CD4-positive, alpha-beta T cell treated with Interleukin-6 for 4 hours (primary cell): ENCODE data around the gene PIP4K2C.
"Not testable (repeated sequence)": the region's sequence is repeated elsewhere in the genome, so short reads cannot be mapped to it uniquely, and the experiment has no call there.

Experiments
- DNase-seq: peaks from one replicate; pipeline ENCODE4 v3.0.0-alpha.2; 2020; ENCODE audit warnings: mixed read lengths

The PIP4K2C gene

DNA sequence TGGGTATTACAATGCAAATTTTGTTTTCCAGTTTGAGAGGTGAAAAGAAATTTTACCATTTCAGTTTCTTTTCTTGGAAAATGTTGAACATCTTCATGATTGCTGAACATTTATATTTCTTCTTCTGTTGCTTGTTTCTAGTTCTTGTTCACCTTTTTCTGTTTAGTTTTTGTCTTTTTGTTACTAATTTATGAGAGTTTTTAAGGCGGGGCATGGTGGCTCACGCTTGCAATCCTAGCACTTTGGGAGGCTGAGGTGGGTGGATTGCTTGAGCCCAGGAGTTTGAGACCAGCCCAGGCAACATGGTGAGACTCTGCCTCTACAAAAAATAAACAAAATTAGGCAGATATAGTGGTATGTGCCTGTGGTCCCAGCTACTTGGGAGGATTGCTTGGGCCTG is 30.5 kb upstream of the PIP4K2C start:
- no peak for DNase-seq

DNA sequence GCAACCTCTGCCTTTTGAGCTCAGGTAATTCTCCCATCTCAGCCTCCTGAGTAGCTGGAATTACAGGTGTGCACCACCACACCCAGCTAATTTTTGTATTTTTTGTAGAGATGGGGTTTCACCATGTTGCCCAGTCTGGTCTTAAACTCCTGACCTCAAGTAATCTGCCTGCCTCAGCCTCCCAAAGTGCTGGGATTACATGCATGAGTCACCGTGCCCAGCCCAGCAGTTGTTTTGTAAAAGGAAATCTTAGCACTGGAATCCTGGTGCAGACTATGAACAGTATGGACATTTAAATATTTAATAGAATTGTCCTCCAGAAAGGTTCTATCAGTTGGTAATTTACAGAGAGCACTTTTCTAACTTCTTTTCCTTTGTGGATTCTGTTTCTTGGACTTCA is 29.9 kb upstream of the PIP4K2C start:
- not testable (repeated sequence) for DNase-seq

DNA sequence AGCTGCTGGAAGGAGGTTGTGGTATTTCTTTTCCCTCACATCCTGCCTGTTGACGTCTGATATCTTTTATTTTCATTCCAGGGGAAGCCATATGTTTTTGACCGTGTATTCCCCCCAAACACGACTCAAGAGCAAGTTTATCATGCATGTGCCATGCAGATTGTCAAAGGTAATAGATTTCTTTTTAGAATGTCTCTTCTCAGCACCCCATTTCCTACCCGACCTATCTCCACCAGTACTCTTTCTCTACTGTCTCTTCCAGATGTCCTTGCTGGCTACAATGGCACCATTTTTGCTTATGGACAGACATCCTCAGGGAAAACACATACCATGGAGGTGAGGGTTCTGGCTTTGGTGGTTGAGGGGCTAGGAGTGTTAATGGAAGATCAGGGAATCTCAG is 27.6 kb upstream of the PIP4K2C start:
- DNase-seq = no peak

DNA sequence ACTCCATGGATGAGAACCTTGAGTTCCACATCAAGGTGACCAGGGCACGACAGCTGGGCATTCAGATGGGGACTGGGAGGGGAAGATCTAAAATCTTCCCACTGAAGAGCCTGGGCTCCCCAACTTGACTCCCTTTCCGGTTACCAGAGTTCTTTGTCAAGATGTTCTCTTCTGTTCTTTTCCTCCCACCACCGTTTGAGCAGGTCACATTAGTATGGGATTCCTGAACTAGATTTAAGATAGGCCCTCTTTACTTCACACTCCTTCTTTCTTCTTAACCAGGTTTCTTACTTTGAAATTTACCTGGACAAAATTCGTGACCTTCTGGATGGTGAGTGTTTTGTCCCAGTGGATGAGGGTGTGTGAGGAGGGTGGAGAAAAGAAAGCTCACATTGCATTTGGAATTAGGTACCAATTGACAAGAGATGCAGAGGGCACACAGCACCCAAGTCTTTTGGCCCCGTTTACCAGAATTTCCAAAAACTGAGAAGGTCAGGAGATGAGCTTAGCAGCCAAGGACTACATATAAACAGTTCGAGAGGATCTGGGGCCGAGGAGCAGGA is 26.7 kb upstream of the PIP4K2C start:
- no peak for DNase-seq

DNA sequence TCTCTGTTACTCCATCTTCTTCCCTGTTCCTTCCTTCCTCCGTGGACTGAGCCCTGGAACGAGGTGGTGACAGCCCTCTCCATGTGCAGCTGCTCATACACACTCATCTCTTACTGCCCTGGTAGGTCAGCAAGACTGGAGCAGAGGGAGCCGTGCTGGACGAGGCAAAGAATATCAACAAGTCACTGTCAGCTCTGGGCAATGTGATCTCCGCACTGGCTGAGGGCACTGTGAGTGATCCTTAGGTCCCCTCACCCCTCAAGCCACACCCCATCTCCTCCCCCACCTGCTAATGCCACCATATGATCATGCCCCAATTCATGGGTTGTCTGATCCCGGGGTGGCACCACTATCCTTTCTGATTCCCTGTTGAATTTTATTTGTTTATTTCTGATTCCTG is 22.2 kb upstream of the PIP4K2C start:
- DNase-seq = no peak

DNA sequence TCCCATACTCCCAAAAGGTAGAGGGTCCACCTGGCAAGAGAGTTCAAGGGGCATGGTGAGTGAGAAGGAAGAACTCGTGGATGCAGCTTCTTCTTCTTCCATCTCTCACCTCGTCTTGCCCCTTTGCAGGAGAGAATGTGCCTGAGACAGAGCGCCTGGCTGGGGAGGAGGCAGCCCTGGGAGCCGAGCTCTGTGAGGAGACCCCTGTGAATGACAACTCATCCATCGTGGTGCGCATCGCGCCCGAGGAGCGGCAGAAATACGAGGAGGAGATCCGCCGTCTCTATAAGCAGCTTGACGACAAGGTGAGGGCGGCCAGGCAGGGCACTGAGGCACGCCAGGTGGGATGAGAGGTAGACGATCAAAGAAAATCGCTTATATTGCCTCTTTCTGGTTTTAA is 21.1 kb upstream of the PIP4K2C start:
- DNase-seq = no peak

DNA sequence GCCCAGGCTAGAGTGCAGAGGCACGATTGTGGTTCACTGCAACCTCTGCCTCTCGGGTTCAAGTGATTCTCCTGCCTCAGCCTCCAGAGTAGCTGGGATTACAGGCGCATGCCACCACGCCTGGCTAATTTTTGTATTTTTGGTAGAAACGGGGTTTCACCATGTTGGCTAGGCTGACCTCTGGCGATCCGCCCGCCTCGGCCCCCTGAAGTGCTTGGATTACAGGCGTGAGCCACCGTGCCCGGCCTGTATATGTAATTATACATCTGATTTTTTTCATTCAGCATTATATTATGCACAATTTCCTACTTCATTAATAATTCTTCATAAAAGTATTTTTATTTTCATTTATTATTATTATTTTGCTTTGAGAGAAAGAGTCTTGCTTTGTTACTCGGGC is 20.6 kb upstream of the PIP4K2C start:
- DNase-seq = not testable (repeated sequence)

DNA sequence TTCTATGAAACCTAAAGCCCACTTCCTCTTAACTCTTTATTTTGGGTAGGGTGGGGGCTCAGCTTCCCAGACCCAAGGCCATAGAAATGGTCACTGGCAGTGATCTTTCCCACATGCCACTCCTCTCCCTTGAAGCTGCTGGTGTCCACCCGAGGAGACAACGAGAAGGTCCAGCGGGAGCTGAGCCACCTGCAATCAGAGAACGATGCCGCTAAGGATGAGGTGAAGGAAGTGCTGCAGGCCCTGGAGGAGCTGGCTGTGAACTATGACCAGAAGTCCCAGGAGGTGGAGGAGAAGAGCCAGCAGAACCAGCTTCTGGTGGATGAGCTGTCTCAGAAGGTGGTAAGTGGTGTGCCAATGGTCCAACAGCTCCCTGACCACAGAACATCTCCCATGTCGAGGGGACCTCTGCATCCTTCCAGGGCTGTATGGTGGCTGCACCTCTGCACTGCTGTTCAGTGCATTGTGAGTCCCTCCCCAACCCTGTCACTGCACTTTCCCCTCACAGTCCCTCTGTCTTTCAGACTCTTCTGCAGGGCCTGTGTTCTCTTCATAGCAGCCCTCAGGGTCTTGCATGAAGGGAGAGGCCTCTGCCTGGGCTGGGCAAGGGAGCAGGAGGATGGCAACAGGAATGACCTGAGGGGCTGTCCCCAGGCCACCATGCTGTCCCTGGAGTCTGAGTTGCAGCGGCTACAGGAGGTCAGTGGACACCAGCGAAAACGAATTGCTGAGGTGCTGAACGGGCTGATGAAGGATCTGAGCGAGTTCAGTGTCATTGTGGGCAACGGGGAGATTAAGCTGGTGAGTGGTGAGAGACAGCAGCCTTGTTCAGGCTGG is 18.8 kb upstream of the PIP4K2C start:
- no peak for DNase-seq

DNA sequence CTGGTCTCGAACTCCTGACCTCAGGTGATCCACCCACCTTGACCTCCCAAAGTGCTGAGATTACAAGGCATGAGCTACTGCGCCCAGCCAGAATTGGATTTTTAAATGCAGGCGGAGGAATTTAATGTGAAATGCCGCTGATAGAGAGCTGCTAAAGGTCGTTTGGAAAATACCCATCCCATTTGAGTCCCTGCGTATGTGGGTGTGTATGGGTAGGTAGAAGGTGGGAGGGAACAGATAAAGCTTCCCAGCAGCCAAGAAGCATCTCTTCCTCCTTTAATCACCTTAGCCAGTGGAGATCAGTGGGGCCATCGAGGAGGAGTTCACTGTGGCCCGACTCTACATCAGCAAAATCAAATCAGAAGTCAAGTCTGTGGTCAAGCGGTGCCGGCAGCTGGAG is 16.2 kb upstream of the PIP4K2C start:
- DNase-seq = no peak

DNA sequence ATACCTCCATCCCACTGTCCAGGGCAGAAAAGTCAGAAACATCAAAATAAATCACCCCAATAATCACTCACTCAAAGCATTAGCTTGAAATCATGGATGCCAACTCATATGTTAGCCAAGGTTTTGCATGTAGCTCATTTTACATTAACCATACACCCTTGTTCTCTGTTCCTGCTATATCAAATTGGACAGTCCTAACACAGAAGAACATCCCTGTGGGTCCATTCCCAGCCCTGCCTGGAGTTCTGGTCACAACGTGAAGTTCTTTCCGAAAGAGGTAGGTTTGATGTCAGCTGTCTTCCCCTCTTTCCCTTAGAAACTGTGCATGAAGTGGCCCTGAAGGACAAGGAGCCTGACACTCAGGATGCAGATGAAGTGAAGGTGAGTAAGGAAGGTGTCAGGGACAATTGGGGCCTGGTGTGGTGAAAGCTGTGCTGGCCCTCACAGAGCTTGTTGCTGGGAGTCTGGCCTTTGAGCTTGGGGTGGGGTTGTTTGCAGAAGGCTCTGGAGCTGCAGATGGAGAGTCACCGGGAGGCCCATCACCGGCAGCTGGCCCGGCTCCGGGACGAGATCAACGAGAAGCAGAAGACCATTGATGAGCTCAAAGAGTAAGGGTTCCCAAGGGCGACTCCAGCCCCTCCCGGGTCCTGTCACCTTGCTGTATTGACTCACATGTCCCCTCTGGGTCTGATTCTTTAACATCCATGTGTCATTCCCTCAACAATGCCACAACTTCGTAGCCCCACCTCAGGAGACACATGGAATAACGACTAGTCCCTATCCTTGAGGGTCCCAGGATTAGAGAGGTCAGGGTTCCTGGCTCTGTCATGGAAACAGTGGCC is 15.0 kb upstream of the PIP4K2C start:
- no peak for DNase-seq

DNA sequence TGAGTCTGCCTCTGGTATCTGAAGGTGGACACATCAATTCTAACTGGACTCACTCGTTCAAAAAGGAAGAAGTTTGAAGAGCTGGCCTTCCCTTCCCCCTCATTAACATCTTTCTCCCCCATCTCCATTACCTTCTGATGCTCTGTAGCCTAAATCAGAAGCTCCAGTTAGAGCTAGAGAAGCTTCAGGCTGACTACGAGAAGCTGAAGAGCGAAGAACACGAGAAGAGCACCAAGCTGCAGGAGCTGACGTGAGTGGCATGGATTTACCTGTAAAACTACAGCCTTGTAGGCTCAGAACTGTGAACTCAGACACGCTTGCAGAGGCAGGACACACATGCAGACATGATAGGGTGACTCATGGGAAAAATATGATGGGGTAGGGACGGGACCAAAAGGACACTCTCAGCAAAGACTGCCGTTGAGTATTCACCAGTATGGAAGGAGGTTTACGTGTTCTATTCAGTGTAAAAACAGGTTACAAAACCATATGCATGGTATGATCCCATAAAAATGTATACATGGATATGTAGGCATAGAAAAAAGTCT is 14.3 kb upstream of the PIP4K2C start:
- DNase-seq = no peak

DNA sequence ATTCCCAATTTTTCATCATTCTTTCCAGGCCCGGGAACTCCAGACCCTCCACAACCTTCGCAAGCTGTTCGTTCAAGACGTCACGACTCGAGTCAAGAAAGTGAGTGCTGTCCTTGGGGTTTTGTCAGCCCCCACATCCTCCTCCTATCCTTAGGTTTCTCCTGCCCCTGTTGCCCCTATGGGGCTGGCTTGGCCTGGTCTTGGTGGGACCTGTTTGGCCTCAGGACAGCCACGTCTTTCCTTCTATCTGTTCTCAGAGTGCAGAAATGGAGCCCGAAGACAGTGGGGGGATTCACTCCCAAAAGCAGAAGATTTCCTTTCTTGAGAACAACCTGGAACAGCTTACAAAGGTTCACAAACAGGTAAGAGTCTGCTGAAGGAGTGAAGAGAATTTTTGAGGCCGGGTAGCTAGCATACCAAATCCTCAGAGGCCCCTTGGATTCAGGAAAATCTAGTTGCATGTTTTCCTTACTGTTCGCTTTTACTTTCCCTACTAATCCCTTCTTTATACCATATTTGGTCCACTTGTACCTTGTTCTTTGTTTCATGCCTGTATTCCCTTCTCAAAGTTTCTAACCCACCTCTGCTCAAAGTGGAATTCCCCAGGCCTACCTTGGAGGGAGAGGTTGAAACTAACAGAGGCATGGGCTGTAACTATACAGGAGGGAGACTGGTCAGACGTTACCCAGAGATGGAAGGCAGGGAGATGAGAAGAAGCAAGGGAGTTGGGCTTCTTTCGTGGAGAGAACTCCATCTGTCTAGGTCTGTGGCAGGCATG is 12.8 kb upstream of the PIP4K2C start:
- DNase-seq = no peak

DNA sequence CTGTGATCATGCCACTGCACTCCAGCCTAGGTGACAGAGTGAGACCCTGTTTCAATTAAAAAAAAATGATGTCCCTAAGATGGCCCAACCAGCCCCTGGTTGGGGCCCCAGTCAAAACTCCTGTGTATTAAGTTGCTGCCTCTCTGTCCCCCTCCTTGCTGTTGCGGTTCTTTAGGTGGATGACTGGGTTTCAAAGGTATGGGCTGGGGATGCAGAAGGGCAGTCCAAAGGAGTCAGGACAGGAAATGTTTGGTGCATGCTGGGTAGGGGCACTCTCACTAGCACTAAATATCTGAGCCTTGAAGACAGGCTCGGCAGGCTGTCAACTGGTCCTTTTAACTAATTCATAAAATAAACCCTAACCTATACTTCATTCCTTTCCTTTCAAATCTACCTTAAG is 12.0 kb upstream of the PIP4K2C start:
- DNase-seq = no peak

DNA sequence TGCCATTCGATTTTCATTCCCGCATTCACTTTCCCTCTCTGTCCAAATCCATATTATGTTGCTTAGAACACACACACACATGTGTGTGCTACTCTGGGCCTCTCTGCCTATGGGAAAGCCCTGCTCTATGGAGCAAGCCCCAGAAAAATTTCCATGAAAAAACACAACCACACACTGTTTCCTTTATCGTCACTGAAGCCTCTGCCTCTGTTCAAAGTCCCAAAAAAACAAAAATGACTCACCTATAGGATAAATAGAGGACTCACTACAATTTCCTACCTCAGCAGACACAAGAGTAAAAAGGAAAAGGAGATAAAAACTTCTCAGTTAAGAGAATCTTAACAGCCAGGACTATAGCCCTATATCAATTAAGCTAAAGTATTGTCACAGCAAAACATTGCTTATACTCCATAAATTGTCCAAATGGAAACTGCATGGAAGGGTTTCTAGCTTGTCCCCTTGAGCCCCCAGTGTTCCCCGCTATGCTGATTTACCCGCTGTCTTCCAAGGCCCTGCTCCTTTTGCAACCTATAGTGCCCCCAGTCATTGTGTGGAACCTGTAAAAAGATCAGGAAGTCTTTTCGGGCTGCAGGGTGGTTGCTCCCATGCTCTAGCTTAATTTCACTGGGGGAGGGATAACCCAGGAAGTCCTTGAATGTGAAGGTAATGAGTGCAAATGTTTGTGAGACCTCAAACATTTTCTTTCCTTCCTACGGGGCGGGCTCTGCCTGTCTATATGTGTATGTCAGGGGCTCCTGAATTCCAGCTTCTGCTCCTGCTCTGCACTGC is 11.1 kb upstream of the PIP4K2C start:
- no peak for DNase-seq

DNA sequence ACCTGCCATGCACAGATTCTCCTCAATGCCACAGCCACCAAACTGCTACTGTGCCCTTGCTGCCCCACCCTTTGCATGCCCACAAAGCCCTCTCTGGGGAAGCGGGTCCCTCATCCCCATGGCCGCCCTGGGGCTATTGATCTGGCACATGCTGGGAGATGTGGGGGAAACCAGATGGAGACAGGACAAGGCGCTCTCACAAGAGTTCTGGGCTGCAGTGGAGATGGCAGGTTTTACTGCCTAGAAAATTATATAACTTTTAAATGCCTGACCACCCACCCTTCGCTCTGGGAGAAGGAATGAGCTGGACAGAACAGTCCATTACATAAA is 10.6 kb upstream of the PIP4K2C start:
- no peak for DNase-seq

DNA sequence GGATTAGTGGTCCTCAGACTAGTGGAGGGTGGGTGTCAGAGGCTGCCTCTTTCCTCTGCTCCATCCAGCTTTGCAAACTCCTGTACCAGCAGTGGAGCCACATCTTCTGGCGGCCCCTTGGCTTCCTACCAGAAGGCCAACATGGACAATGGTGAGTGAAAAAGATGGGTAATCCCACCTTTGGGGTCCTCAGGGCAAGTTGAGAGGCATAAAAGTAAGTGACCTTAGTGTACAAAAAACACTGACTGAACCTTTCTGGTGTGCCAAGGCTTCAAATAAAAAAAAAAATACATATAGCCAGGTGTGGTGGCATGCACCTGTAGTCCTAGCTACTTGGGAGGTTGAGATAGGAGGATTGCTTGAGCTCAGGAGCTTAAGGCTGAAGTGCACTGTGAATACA is 9.2 kb upstream of the PIP4K2C start:
- DNase-seq = no peak

DNA sequence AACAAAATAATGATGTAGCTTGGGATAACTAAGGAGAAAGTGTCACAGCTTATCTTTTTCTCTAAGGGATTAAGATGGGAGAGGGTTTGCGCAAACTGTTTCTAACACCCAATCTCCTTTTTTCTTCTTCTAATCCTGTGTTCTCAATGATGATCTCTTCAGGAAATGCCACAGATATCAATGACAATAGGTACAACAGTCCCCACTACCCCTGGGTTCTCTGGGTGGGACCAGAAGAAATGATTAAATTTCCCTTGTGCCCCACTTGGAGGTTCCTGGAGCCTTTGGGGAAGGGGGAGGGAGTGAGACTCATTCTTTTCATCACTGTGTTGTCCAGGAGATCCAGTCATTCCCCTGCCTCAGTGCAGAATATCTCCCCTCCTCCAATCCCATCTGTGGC is 8.6 kb upstream of the PIP4K2C start:
- DNase-seq = no peak

DNA sequence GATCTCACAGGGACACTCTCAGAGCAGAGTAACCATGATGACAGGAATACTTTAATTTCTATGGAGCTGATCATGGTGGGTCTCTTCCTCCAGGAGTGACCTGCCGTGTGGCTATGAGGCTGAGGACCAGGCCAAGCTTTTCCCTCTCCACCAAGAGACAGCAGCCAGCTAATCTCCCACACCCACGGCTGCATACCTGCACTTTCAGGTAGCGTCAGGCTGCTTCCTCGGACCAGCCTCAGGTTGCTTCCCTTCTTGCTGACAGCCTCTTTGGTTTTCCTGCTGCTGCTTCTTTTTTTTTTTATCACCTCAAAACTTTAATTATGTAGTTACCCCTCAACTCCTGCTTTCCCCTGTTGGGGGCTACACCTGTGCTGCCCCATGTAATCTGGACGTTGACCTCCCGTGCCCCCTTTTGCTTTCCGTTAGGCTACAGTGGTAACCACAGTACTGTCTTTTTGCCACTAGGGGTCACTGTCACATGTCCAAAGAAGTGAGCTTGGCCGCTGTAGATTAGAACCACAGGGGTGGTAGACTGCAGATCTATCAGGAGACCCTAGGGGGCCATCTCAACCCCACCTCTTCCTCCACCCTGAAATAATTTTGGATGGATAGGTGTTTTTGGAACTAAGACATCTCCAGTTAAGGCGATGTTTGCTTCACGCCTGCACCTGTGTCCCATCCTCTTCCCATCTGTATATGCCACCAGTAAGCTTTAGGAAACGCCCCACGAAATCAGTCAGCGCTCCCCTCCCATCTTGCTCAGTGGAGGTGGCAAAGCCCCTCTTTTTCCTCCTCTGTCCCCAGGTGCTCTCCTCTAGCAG is 7.8 kb upstream of the PIP4K2C start:
- peak; percentile 71 for DNase-seq

DNA sequence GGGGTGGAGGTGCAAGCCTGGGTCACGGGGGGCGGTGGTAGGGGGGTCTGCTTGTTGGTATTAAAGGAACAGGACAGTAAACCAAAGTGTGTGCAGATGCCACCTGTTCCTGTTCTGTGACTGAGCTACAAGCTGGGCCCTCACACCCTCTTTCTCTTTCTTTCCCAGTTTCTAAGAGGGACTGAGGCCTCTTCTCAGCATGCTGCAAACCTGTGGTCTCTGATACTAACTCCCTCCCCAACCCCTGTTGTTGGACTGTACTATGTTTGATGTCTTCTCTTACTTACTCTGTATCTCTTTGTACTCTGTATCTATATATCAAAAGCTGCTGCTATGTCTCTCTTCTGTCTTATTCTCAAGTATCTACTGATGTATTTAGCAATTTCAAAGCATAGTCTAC is 6.9 kb upstream of the PIP4K2C start:
- no peak for DNase-seq

DNA sequence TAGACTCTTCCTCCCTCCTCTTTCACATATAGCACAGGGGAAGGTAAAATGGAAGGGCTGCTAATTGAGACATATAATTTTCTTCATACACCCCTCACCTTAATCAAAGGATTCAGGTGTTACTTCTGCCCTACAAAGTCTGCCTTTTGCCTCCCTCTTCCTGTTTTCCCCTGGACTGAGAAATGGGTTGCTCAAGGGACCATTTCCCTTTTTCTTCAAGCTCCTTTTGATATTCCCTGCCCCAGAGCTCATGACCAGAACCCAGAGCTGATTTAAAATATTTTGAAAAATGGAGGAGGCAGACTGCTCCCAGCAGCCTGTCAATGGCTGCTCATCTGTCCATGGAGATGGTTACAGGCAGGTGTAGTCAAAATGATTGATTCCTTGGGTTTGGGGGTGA is 6.3 kb upstream of the PIP4K2C start:
- DNase-seq = no peak

DNA sequence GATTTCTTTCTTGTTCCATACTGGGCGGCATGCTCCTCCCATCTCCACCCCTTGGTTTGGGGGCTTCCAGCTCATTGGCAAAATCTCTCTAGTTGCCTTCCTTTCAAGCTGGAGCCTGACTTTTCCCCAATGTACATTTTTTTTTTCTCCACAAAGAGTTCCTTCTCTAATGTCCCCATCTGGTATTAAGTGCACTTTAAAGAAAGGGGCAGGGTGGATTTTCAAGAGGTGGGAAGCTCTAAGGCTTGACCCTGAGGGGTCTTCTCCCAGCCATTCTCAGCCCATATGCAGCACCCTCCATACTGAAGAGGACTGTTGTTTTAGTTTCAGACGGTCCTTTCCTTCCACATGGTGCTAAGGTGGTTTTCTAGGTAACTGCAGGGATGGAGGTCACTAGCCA is 5.8 kb upstream of the PIP4K2C start:
- no peak for DNase-seq
